ENCODE measurements around the gene HAAO. TPM values are rescaled to one million over a fixed set of nuclear protein-coding genes. Genes with fewer than 3 reads are reported as not detected.

HAAO gene
- total RNA-seq, 1 donor from 2014 or later, result 1.1 TPM

DNA sequence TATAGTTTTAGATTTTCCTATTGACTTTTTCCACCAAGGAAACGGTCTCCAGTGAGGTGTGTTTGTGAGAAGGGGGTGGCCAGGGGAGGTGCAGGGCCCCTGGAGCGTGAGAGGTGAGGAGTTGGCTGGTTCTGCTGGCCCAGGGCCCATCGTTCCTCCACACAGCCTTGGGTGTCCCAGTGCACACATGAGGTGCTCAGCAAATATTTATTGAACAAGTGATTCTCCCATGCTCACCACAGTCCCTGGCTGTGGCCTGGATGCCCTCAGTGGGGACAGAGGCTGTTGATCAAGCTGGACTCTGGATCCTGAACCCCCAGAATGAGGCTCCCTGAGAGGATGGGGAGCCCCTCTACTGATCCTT lies 5.0 kb downstream of the HAAO start:
- Histone ChIP-seq H3K79me2 (ENCODE audit: insufficient read depth, low read length) (no peaks in the 10 kb centered on the region), H3K4me1 (ENCODE audit: insufficient read depth, low read length) (no peaks in the 10 kb centered on the region), H3K36me3 (ENCODE audit: insufficient read depth, low read length) (no peaks in the 10 kb centered on the region), H3K9me3 (ENCODE audit: insufficient read depth, low read depth, low read length) (no peaks in the 10 kb centered on the region), H3K9ac (ENCODE audit: low read length) (no peak overlapping the region), H3K4me3 (ENCODE audit: insufficient read depth, low read depth, low read length) (no peak overlapping the region), H3K27ac (ENCODE audit: low read depth, low read length) (no peak overlapping the region), H4K20me1 (ENCODE audit: insufficient read depth, low read length) (no peaks in the 10 kb centered on the region), H3K4me2 (ENCODE audit: low read length) (no peak overlapping the region), H2AFZ (ENCODE audit: low read depth, low read length) (no peak overlapping the region), H3K27me3 (ENCODE audit: insufficient read depth, low read length) (peaks cover 3% of the 10 kb centered on the region)
- no peak for DNase-seq (ENCODE audit: low read depth)
- FAIRE-seq, result no peak
- TF ChIP-seq, protein P1, sequence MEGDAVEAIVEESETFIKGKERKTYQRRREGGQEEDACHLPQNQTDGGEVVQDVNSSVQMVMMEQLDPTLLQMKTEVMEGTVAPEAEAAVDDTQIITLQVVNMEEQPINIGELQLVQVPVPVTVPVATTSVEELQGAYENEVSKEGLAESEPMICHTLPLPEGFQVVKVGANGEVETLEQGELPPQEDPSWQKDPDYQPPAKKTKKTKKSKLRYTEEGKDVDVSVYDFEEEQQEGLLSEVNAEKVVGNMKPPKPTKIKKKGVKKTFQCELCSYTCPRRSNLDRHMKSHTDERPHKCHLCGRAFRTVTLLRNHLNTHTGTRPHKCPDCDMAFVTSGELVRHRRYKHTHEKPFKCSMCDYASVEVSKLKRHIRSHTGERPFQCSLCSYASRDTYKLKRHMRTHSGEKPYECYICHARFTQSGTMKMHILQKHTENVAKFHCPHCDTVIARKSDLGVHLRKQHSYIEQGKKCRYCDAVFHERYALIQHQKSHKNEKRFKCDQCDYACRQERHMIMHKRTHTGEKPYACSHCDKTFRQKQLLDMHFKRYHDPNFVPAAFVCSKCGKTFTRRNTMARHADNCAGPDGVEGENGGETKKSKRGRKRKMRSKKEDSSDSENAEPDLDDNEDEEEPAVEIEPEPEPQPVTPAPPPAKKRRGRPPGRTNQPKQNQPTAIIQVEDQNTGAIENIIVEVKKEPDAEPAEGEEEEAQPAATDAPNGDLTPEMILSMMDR (IDR thresholded peaks at IDR 0.05; ENCODE audit: insufficient read depth, low read depth, low read length), result no peak
- no peak for TF ChIP-seq EZH2 (IDR thresholded peaks at IDR 0.05; ENCODE audit: insufficient read depth, low read length)
- H3K9me3 Mint-ChIP-seq (ENCODE audit: unreplicated experiment), result peaks cover 8% of the 10 kb centered on the region
- no peak overlapping the region for H3K27ac Mint-ChIP-seq (ENCODE audit: unreplicated experiment)
- peaks cover 10% of the 10 kb centered on the region for H3K36me3 Mint-ChIP-seq (ENCODE audit: low read depth, unreplicated experiment)
- no peak overlapping the region for H3K4me3 Mint-ChIP-seq (ENCODE audit: unreplicated experiment)
- H3K4me1 Mint-ChIP-seq (ENCODE audit: low read depth, unreplicated experiment), result peaks cover 6% of the 10 kb centered on the region
- peaks cover 31% of the 10 kb centered on the region for H3K27me3 Mint-ChIP-seq (ENCODE audit: low read depth, unreplicated experiment)

DNA sequence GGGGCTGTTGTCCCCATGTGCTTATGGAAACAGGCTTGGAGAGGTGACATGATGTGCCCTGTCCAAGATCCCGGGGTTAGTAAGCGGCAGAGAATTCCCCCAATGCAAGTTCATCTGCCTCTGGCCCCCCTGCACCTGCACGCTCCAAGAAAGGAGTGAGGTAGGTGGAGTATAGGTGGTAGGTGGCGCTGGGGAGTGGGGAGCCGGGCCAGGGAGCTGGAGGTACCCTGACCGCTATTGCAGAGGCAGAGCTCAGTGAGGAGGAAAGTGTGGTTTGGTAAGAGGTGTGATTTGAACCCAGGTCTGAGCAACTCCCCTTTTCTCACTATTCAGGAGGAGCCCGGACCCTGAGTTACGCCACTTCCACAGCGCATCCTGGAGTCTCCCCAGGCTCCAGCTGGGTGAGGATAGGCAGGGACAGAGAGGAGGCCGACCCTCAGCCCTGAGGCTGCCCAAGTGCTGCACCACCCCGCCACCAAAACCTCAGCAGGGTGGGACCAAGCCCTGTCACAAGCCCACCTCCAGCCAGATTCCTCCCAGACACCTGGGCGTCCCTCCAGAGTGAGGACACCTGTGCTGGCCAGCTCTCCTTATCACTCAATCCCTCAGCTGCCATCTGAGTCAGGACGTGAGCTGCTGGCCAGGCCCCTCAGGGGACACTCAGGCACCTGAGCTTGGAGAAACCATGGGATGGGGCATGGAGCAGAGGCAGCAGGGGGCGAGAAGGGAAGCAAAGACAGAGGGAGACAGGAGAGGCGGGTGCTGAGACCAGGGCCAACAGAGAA lies 5.6 kb downstream of the HAAO start:
- H3K9me3 ChIP-seq (ENCODE audit: insufficient read depth, low read depth, low read length), result no peaks in the 10 kb centered on the region
- no peak overlapping the region for H3K4me2 ChIP-seq (ENCODE audit: low read length)
- H3K27me3 Mint-ChIP-seq (ENCODE audit: low read depth, unreplicated experiment), result peaks cover 26% of the 10 kb centered on the region
- H3K4me1 Mint-ChIP-seq (ENCODE audit: low read depth, unreplicated experiment), result peaks cover 3% of the 10 kb centered on the region
- DNase-seq (ENCODE audit: low read depth), result no peak
- peaks cover 10% of the 10 kb centered on the region for H3K36me3 Mint-ChIP-seq (ENCODE audit: low read depth, unreplicated experiment)
- no peaks in the 10 kb centered on the region for H3K79me2 ChIP-seq (ENCODE audit: insufficient read depth, low read length)
- H3K27ac Mint-ChIP-seq (ENCODE audit: unreplicated experiment), result no peak overlapping the region
- H3K4me3 ChIP-seq (ENCODE audit: insufficient read depth, low read depth, low read length), result no peak overlapping the region
- no peak for FAIRE-seq
- no peaks in the 10 kb centered on the region for H3K4me1 ChIP-seq (ENCODE audit: insufficient read depth, low read length)
- H3K27me3 ChIP-seq (ENCODE audit: insufficient read depth, low read length), result no peaks in the 10 kb centered on the region
- no peak overlapping the region for H3K4me3 Mint-ChIP-seq (ENCODE audit: unreplicated experiment)
- H4K20me1 ChIP-seq (ENCODE audit: insufficient read depth, low read length), result no peaks in the 10 kb centered on the region
- H2AFZ ChIP-seq (ENCODE audit: low read depth, low read length), result no peak overlapping the region
- TF ChIP-seq, protein P1 (IDR thresholded peaks at IDR 0.05; ENCODE audit: insufficient read depth, low read depth, low read length), result no peak
- no peak overlapping the region for H3K27ac ChIP-seq (ENCODE audit: low read depth, low read length)
- peaks cover 7% of the 10 kb centered on the region for H3K9me3 Mint-ChIP-seq (ENCODE audit: unreplicated experiment)
- no peak overlapping the region for H3K9ac ChIP-seq (ENCODE audit: low read length)
- H3K36me3 ChIP-seq (ENCODE audit: insufficient read depth, low read length), result no peaks in the 10 kb centered on the region

DNA sequence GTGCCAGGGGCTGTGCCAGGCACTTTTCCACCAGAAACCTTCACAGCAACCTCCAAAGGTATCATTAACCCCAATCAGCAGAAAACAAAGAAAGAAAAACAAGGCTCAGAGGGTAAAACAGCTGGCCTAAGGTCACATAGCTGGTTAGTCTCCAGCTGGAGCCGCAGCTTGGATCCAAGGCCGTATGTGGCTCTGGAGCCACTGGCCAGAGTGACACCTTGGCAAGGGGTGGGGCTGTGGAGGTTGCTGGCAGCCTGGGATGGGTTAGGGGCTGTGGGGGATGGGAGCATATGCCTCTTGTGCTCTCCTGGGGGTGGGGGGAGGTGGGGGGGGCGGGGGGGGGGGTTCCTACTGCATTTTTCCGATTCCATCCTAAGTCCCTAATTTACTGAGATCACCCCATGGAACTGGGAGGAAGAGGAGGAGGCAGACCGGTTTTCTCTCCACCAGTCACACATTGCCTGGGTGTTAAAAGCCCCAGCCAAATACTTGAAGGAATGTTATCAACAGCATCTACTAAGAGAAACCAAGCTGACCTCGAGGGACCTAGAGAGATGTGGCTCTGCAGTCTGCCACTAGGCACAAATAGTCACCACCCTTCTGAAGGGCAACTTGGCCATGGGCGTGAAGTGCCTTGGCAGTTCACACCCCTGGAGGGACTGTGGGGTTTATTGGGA lies 8.0 kb downstream of the HAAO start:
- Mint-ChIP-seq H3K4me1 (ENCODE audit: low read depth, unreplicated experiment) (no peaks in the 10 kb centered on the region), H3K9me3 (ENCODE audit: unreplicated experiment) (peaks cover 4% of the 10 kb centered on the region), H3K4me3 (ENCODE audit: unreplicated experiment) (no peak overlapping the region), H3K27me3 (ENCODE audit: low read depth, unreplicated experiment) (peaks cover 10% of the 10 kb centered on the region), H3K27ac (ENCODE audit: unreplicated experiment) (no peak overlapping the region), H3K36me3 (ENCODE audit: low read depth, unreplicated experiment) (peaks cover 4% of the 10 kb centered on the region)
- H3K4me1 ChIP-seq (ENCODE audit: insufficient read depth, low read length), result no peaks in the 10 kb centered on the region
- TF ChIP-seq EZH2 (IDR thresholded peaks at IDR 0.05; ENCODE audit: insufficient read depth, low read length), result no peak
- TF ChIP-seq, protein P1 (IDR thresholded peaks at IDR 0.05; ENCODE audit: insufficient read depth, low read depth, low read length), result no peak
- no peak for DNase-seq (ENCODE audit: low read depth)
- H3K9me3 ChIP-seq (ENCODE audit: insufficient read depth, low read depth, low read length), result no peaks in the 10 kb centered on the region
- H2AFZ ChIP-seq (ENCODE audit: low read depth, low read length), result no peak overlapping the region
- H4K20me1 ChIP-seq (ENCODE audit: insufficient read depth, low read length), result no peaks in the 10 kb centered on the region
- H3K79me2 ChIP-seq (ENCODE audit: insufficient read depth, low read length), result no peaks in the 10 kb centered on the region
- no peaks in the 10 kb centered on the region for H3K27me3 ChIP-seq (ENCODE audit: insufficient read depth, low read length)
- H3K4me2 ChIP-seq (ENCODE audit: low read length), result no peak overlapping the region
- no peak overlapping the region for H3K9ac ChIP-seq (ENCODE audit: low read length)
- no peaks in the 10 kb centered on the region for H3K36me3 ChIP-seq (ENCODE audit: insufficient read depth, low read length)
- H3K27ac ChIP-seq (ENCODE audit: low read depth, low read length), result no peak overlapping the region
- no peak for FAIRE-seq
- no peak overlapping the region for H3K4me3 ChIP-seq (ENCODE audit: insufficient read depth, low read depth, low read length)
